ENCODE data around the gene MOB3C. TPM values are rescaled to one million over a fixed set of nuclear protein-coding genes. Genes with fewer than 3 reads are reported as not detected.
A peak's percentile ranks its signal among the peaks of the same experiment; 100 is the strongest.

The MOB3C gene
- total RNA-seq, 1 donor from 2014 or later = 13.9 TPM

DNA sequence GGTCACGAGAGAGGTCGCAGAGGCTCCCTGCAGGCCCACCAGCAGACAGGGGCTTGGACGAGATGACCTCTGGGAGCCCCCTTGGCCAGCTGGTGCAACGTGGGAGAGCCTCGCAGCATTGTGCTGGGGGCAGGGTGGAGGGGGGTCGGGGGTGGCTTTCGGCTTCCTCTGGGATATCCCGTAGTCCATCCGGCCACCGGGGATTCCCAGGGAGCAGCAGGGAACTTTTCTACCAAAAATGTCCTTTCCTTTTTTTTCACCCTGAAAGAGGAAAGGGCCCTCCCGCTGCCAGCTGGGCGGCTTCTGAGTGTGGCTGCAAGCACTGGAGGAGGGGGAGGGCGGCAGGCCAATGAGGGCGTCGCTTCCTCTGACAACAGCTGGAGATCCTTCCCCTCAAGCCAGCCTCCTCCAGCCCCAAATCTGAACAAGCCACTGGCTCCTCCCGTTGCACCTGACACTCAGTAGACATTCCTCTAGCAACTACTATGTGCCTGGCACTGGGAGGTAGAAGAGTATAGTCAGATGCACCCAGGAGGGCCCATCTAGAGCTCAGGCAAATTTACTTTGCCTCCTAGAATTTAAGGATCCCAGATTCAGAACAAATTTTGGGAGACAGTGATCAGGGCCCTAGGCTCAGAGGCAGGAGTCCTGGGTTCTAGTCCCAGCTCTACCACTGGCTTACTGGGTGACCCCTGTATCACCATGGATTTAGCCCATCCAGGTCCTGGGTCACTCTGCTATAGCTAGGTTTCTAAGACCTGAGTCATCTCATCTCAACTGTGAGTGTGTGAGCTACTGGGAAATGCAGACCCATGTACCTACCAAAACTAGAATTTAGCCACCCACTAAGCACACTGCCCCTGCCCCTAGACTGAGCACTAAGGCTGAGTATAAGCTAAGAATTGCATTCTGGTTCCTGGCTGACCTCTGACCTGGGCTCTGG, 2.7 kb downstream of the MOB3C start:
- intact Hi-C loops (cut with DNase I) = no loop called here
- DNase-seq (ENCODE audit: missing footprints) (peak; percentile 97), ATAC-seq (peak; percentile 75)

DNA sequence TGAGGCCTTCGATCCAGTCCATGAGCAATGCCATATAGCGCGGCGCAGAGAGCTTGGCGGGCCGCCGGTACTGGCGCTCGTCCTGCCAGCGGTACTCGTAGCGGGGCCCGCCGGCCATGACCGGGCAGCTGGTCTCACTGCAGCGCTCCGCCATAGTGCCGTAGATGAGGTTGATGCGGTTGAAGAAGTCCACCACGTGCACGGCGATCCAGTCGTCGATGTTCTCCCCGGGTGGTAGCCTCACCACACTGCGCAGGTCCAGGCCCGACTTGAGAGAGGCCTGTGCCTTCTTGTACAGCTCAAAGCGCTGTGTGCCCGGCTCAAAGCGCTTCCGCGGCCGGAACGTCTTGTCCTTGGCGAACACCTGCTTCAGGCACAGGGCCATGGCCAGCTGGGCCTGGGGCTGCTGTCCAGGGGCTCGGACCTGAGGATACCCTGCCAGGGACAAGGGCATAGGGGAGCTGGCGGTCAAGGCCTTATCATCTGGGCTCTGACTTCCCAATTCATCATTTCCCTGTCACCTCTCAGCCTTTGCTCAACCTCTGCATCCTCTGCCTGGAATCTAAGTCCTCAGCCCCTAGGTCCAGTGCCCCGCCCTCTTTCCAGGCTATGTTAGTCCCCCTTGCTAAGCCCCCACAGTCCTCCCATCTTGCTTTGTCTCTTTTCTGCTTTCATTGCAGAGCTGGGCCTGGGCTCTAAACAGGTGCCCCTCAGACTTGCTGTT, 3.5 kb downstream of the MOB3C start:
- ATAC-seq (peak; percentile 6), DNase-seq (ENCODE audit: missing footprints) (no peak)
- intact Hi-C loops (cut with DNase I) = no loop called here

DNA sequence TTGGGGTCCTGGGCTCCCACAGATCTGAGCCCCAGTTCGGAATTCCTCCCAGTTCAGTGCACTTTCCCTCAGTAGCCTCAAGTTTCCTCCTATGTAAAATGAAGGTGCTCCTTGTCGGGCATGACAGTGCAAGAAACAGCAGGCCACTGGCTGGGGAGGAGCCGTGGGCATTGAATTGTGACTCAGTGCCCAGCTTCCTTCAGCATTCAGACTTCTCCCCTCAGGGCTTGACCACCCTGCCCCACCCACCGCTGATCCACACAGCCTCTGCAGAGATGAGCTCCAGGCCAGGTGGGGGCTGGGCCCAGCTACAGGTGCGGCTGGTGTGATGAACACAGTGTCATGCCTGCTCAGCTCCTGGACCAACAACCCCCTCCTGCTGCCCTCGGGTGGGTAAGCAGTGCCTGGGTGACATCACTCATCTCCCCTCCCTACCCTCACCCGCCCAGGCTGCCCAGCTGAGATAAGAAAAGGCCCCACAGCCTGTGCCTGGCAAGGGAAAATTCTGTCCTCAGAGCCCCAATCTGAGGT, 4.9 kb downstream of the MOB3C start:
- DNase-seq (ENCODE audit: missing footprints) (no peak), ATAC-seq (no peak)
- intact Hi-C loops (cut with DNase I) = no loop called here

DNA sequence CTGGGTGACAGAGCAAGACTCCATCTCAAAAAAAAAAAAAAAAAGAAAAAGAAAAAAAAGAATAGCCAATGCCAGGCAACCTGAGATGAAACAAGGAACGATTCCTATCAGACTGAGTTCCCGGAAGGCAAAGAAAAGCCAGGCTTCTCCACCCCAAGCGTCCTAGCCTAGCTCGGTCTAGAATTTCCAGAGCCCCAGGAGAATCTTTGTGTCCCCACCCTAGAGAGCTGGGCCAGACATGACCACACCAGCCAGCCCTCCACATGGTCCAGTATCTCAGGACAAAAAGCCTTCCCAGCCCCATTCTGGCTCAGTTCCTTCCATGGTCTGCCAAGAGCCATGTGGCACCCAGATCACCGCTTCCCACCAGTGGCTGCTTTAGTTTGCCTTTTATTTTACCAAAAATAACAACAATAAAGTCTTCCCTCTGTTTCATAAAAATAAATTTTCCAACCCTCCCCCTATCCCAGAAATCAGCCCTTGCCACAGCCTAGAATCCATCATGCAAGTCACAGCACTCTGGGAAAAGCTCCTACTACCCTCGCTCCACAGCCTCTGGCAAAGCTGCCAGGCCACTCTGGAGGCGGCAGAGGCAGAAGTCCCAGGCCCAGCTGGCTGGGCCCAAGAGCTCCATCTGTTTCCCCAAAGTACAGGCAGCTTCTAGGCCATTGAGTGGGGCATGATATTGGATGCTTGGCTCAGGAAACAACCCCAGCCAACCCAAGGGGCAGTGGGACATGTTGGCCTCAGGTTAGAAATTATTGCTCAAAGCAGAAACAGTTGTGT, 9.1 kb downstream of the MOB3C start:
- intact Hi-C loops (cut with DNase I) = no loop called here
- ATAC-seq (peak; percentile 53), DNase-seq (ENCODE audit: missing footprints) (no peak)

DNA sequence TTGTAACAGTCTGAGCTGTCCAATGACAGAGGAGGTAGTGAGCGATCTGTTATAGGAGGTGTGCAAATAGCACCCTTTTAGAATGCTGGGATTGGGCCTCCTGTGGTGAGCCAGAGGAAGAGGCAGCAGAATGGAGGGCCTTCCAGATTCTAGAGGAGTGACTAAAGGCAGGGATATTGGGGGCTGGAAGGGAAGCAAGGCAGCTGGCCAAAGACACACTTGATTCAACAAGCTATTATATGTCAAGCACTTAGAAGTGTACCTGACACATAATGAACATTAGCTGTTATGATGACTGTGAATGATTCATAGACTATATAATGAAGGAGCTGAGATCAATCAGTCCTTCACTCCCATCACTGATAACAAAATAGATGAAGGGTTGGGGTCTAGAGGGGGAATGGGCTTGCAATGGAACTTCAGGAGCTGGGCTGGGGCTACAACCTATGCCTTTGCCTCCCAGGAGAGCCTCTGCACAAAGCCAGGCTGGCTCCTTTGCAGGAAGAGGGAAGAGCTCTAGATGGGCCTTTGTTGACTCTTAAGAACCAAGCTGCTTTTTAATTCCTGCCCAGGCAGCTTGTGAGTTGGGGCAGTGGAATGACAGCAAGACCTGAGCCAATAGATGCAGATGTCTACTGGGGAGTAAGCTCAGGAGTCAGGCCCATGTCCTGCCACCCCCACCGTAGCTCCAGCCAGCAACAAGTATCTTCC, 10.2 kb downstream of the MOB3C start:
- DNase-seq (ENCODE audit: missing footprints) = no peak
- intact Hi-C loops (cut with DNase I) = no loop called here
- no peak for ATAC-seq

DNA sequence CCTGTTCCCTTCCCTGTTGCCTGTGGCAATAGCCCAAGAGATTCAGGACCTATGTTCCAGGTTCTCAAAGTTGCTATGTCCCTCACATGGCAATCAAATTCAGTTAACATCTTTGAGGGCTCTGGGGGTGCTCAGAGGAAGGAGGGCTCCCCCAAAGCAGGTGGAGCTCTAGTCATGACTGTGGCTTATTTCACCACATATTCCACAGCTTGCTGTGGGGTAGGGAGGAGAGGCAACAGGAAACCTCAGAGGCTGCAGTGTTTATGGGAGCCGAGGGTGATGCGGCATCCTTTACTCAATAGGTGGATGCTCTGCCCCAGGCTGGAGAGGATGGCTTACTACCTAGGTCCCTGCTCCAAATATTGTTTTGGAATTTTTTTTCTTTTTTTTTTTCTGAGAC, 11.4 kb downstream of the MOB3C start:
- intact Hi-C loops (cut with DNase I) = no loop called here
- ATAC-seq (no peak), DNase-seq (ENCODE audit: missing footprints) (no peak)

DNA sequence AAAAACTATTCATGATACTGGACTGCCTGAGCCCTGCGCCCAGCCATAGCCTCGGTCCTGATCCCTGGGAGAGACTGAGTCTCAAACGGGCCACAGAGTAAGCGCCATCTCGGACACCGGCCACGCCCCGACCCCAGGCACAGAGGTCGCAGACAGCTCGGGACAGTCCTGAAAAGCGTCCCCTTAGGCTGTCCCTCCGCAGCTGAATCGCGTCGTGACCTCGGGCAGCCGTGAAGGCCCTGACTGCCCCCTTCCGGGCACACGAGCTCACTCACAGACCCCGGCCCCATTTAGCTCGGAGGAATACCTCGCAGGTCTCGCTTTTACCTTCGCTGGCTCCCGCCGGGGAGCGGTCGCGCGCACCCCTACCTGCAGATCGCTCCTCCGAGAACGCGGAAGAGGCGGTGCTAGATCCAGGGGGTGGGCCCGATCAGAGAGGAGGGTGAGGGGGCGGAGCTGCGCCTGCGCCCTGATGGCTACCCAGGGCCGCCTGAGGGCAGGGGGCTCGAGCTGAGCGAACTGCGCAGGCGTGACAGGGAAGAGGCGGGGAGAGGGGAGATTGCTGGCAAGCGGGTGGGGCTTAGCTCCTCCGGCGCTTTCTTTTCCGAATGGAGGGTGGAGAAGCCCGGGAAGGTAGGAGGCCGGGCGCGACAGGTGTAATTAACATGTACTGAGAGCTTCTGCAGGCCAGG, 12.6 kb downstream of the MOB3C start, which contains the start of gene MKNK1:
Gene MKNK1, minus strand, starts transcription at position 411 of the 692 bp plus-strand sequence. CDS start 20,941 bp downstream, outside the sequence.
- peak; percentile 97 for ATAC-seq
- DNase-seq (ENCODE audit: missing footprints) = peak; percentile 98
- intact Hi-C loops (cut with DNase I) = no loop called here

DNA sequence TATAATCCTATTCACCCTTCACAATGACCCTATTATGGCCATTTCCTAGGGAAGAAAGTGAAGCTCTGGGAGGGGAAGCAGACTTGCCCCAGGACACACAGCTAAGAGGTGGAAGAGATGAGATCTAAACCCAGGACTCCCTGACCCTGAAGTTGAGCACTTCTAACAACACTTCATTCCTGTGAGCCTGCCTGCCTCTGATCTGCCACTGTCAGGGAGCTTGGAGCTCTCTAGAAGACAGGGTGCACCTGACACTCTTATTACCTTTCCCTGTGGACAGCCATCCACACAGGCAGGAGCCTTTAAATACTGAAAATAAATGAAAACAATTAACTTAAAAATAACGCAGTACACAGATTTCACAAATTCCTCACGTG, 13.1 kb downstream of the MOB3C start:
- intact Hi-C loops (cut with DNase I) = no loop called here
- DNase-seq (ENCODE audit: missing footprints) (no peak), ATAC-seq (no peak)

DNA sequence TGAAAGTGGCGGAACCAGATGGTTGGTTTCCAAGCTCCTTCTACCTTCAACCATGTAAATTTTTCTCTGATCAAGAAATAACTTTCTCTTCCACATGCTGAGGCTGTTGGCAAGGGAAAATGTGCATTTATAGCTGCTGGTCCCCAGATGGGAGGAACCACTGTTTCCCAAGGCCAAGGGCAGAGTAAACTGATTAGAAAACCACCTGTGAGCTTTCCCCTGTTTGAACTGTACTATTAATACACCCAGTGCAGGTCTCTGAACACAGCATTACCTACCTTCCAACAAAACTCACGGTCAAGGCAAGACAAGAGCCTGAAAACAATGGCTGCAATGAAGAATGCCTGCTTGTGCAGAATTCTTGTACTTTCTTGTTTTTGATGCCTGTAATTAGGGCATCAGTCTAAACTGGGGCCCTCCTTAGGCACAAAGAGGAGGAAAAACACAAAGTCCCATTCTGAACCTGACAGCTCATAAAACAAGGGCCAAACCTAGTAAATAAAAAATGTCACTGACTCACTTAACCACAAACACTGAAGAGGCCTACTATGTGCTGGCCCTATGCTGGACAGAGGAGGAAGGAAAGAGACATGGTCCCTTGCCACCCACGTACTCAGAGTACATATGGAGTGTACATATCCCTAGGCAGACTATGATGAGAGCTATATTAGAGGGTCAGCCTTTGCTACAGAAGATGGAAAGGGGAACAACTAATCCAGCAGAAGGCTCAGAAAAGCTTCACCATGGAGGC, 15.2 kb downstream of the MOB3C start:
- ATAC-seq (no peak), DNase-seq (ENCODE audit: missing footprints) (no peak)
- intact Hi-C loops (cut with DNase I) = no loop called here

DNA sequence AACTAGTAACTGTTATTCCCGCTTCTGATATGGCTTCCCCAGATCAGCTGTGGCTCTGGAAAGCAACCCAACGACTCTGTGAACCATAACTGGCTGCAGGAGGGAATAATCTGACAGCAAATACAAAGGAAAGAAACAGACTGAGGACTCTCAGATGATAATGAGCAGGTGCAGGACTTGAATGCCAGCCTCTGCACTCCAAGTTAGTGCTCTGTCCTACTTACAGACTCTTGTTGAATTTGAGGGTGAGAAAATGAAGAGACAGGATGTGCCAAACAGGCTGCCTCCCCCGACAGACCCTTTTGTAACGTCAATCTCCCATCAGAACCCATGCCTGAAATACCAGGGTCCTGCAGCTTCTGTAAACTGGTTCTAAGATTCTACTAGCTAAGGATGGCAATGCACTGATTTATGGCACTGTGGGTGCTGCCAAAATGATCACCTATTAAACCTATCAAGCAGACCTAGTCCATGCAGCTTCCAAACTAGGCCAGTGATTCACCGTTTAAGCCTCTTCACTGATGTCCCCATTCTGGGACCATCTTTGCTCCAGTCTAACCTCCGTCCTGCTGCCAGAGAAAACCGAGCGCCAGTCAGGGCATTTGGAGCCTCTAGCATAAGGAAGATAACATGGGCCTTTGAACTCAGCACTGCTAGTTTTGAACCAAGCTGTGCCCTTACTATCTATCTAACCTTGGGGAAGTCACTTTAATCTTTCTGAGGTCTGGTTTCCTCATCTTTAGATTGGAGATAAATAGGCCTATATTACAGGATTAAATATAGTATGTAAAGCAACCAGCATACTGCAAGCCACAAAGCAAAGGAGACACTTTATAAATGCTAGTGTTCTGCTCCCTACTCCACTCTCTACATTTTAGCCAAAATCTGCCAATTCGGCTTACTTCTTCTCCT, 17.3 kb downstream of the MOB3C start:
- DNase-seq (ENCODE audit: missing footprints) (no peak), ATAC-seq (no peak)
- intact Hi-C loops (cut with DNase I) = no loop called here

DNA sequence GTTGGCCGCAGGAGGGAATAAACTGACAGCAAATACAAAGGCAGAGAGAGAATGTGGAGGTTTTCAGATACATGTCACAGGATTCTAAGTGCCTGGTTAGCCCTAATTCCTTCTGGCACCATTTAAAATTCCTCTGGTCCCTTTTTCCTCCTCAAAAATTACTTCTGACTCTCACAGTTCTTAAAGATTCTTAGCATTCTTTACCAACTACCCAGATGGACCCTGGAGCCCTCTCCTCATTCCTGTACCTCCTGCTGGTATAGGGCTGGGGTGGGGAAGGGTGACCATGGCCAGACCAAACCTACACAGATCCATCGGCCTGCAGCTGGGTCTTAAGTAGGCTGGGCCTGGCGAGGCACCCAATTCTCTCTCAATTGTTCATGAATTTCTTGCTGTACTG, 19.8 kb downstream of the MOB3C start:
- DNase-seq (ENCODE audit: missing footprints) (no peak), ATAC-seq (no peak)
- intact Hi-C loops (cut with DNase I) = no loop called here

DNA sequence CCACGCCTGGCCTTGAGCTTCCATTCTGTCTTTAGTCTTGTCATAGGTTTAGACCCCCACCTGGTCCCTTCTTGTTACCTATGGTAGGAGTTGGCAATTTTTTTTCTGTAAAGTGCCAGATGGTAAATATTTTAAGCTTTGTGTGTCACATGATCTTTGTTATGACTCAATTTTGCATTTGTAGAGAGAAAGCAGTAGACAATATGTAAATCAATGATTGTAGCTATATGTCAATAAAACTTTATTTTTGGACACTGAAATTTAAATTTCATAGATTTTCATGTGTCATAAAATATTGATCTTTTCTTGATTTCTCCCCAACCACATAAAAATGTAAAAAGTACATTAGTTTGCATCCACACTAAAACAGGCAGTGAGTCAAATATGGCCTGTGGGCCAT, 20.6 kb downstream of the MOB3C start:
- intact Hi-C loops (cut with DNase I) = no loop called here
- no peak for DNase-seq (ENCODE audit: missing footprints)
- ATAC-seq = no peak

DNA sequence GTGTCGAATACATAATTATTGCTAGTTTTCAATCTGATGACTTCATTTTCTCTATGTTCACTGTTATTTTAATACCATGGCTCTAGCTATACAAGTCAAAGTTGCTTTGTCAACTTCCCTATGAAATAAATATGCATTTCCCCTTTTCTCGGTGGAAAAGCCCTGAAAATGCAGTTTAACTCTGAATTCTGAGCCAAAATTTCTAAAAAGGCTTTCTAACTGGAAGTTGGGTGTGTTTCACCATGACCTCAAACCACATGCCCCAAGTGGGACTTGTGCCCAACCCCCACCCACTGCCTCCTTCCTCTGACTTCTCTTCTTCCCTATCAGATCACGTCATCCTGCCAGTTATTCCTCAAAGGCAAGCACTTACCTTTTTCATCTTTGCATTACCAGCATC, 21.5 kb downstream of the MOB3C start:
- peak; percentile 88 for DNase-seq (ENCODE audit: missing footprints)
- peak; percentile 75 for ATAC-seq
- intact Hi-C loops (cut with DNase I) = no loop called here

DNA sequence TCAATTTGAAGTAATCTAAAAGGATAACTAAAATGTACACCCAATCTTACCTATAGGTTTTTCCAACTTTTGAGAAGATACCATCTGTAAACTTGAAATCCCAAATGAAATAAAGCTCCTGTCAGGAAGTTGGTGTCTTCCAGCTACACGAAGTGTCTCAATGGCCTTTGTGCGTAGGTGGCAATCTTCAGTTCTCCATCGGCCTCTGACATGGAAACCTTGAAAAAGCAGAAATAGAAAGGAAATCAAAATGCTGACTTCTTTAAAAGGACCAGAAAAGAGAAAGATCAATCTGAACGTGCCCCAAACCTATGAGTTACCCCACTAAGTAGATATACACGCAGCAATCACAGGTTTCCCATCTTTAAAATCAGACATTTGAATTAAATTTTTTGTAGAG, 22.5 kb downstream of the MOB3C start:
- DNase-seq (ENCODE audit: missing footprints) (no peak), ATAC-seq (no peak)
- intact Hi-C loops (cut with DNase I) = no loop called here

DNA sequence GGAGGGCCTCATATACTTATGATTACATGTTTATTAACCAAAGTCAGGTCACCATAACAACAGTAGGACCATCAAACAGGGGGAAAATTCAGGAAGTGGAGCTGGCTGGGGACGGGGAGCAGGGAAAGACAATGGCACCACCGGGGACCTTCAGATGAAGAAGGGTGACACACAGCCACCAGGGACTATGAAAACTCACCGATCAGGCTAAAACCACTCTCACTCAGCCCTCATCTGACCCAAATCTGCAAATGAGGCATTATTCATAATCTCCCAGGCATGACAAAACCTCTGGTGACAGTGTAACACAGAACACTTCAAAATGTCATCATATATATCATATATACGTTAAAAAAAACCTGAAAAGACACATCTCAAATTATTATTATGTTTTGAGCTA, 23.8 kb downstream of the MOB3C start:
- intact Hi-C loops (cut with DNase I) = no loop called here
- ATAC-seq (no peak), DNase-seq (ENCODE audit: missing footprints) (no peak)

DNA sequence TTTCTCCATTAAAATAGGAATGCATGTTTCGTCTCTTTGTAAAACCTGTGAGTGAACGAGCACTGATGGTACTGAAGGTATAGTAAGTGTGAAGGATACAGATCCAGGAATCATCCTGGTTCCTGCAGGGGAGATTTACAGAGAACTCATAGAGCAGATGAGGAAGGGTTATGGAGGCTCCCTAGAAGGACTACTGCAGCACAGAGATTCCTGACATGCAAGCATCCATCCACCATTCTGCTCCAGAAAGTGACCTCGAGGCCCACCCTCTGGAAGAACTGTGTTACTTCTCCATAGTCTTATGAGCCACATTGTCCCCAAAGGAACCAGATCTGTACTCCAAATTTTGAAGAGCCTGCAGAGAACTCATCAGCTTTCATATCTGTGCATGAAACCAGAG, 27.1 kb downstream of the MOB3C start:
- DNase-seq (ENCODE audit: missing footprints) (no peak), ATAC-seq (no peak)
- intact Hi-C loops (cut with DNase I) = no loop called here

All from Right ventricle myocardium inferior (tissue), 1 donor.